HepG2 (cell line): ENCODE data around the gene ARAP1. TPM values are rescaled to one million over a fixed set of nuclear protein-coding genes. Genes with fewer than 3 reads are reported as not detected.

Source experiments
- ATAC-seq: fragments of 200-7000 bp; cut with Tn5 transposase; 3 replicates; pipeline ENCODE4 v1.9.1; 2020; ENCODE audit warnings: mild to moderate bottlenecking, moderate library complexity
- BruUV-seq: library from RNA; stranded (reverse); fragments of 400-500 nt; replicated peaks from 2 replicates; lab custom pipeline; 2021; lab: Mats Ljungman, UMichigan
- CTCF ChIA-PET: fragments of 300-600 bp; formaldehyde crosslinking; extraction: SDS; loops from one replicate; lab custom pipeline; 2021; ENCODE audit warnings: low total read pairs, inconsistent platforms, low intra/inter-chr PET ratio; lab: Yijun Ruan, JAX
- POLR2A ChIA-PET: fragments of 350-600 bp; sonication (Branson Sonifier 250); formaldehyde crosslinking; loops from one replicate; lab custom pipeline; 2020; ENCODE audit warnings: antibody characterized with exemption, inconsistent platforms; lab: Yijun Ruan, JAX
- DNase-seq: peaks from one replicate; pipeline ENCODE4 v3.0.0-alpha.2; 2015; ENCODE audit warnings: low spot score
- FAIRE-seq: peaks from 3 replicates; lab custom pipeline; 2011; peaks lifted over from hg19 to GRCh38; lab: Jason Lieb, UNC
- H2AFZ ChIP-seq: one replicate; pipeline ENCODE4 v1.6.1; 2011; ENCODE audit warnings: low read length, inconsistent platforms
- H3K27ac ChIP-seq: fragments of 300-600 bp; 3 replicates; pipeline ENCODE4 v1.8.0; 2011; ENCODE audit warnings: mixed run types, mild to moderate bottlenecking, mixed read lengths, low read length, inconsistent platforms; ENCODE audit not compliant: insufficient read depth; ENCODE audit errors: extremely low read length
- H3K27me3 ChIP-seq, 2 experiments: fragments of 200-600 bp in 1 of 2; 2 replicates in 1 of 2; 3 replicates in 1 of 2; pipeline versions ENCODE4 v1.6.0 to v1.8.0; 2011; ENCODE audit warnings: low read length in 2 of 2, mild to moderate bottlenecking in 2 of 2, moderate library complexity in 2 of 2, inconsistent platforms in 1 of 2; ENCODE audit not compliant: insufficient read depth in 2 of 2, control insufficient read depth in 1 of 2
- H3K36me3 ChIP-seq, 2 experiments: fragments of 200-600 bp in 1 of 2; replicated peaks in 1 of 2; 2 replicates in 1 of 2; 3 replicates in 1 of 2; pipeline versions ENCODE4 v1.5.1 to v1.8.0; 2011; ENCODE audit warnings: low read length in 2 of 2, inconsistent platforms in 1 of 2; ENCODE audit not compliant: insufficient read depth in 2 of 2, control insufficient read depth in 1 of 2
- H3K4me1 ChIP-seq: 2 replicates; pipeline ENCODE4 v1.5.1; 2012; ENCODE audit warnings: low read length, inconsistent platforms; ENCODE audit not compliant: insufficient read depth
- H3K4me2 ChIP-seq: 2 replicates; pipeline ENCODE4 v1.6.0; 2011; ENCODE audit warnings: low read depth, low read length, inconsistent platforms
- H3K4me3 ChIP-seq, 3 experiments: fragments of 200-600 bp in 1 of 3; sonication (generic), shearing (Covaris generic) in 1 of 3; replicated peaks in 1 of 3; 2 replicates each; pipeline ENCODE4 v1.5.1; 2011 to 2016; ENCODE audit warnings: low read length in 3 of 3, inconsistent platforms in 2 of 3, low read depth in 2 of 3, mild to moderate bottlenecking in 2 of 3, control low read depth in 1 of 3, mixed read lengths in 1 of 3; ENCODE audit not compliant: insufficient read depth in 1 of 3
- H3K79me2 ChIP-seq: one replicate; pipeline ENCODE4 v1.6.1; 2011; ENCODE audit warnings: low read length, inconsistent platforms; ENCODE audit not compliant: insufficient read depth
- H3K9ac ChIP-seq: 2 replicates; pipeline ENCODE4 v1.6.0; 2011; ENCODE audit warnings: mild to moderate bottlenecking, low read depth, low read length, inconsistent platforms; ENCODE audit not compliant: insufficient read depth
- H3K9me3 ChIP-seq: 2 replicates; pipeline ENCODE4 v1.5.1; 2012; ENCODE audit warnings: mild to moderate bottlenecking, low read length
- H4K20me1 ChIP-seq: 2 replicates; pipeline ENCODE4 v1.6.0; 2011; ENCODE audit warnings: inconsistent platforms, mild to moderate bottlenecking, low read length, moderate library complexity; ENCODE audit not compliant: insufficient read depth
- HMG20A ChIP-seq: IDR thresholded peaks from 2 replicates; pipeline ENCODE4 v1.6.1; 2016; ENCODE audit warnings: borderline replicate concordance
- RBM39 ChIP-seq: fragments of 200-400 bp; formaldehyde crosslinking; IDR thresholded peaks from one replicate; pipeline ENCODE4 v1.6.1; 2018; ENCODE audit warnings: antibody characterized with exemption, mild to moderate bottlenecking, low read depth, low read length; ENCODE audit not compliant: poor library complexity, severe bottlenecking
- ZFAT ChIP-seq: sonication (generic); formaldehyde crosslinking; conservative IDR thresholded peaks from 2 replicates; pipeline ENCODE4 v1.8.1; 2023; ENCODE audit warnings: missing genetic modification reagents, inconsistent platforms
- ZNF296 ChIP-seq: sonication (generic); formaldehyde crosslinking; conservative IDR thresholded peaks from 2 replicates; pipeline ENCODE4 v1.5.0; 2020; ENCODE audit warnings: mild to moderate bottlenecking, missing genetic modification reagents
- ZNF556 ChIP-seq: sonication (generic); formaldehyde crosslinking; IDR thresholded peaks from 2 replicates; pipeline ENCODE4 v1.4.0; 2020; ENCODE audit warnings: mild to moderate bottlenecking, missing genetic modification reagents, borderline replicate concordance
- WGBS: methylation state at CpG from one replicate; pipeline ENCODE4 v1.1.6; 2017; ENCODE audit warnings: low lambda C conversion rate; 5-methylcytosine and 5-hydroxymethylcytosine counted together
- in situ Hi-C: cut with HindIII; loops from 2 replicates; pipeline ENCODE4 v1.10.0; 2017; ENCODE audit warnings: low pct_unique_long_range_greater_than_20kb; ENCODE audit not compliant: extremely low pct_ligation_motif_present
- intact Hi-C: fragments of 100-400 bp; cut with micrococcal nuclease; formaldehyde crosslinking; loops from one replicate; pipeline ENCODE4 v1.10.0; 2022; ENCODE audit not compliant: unreplicated experiment
- polyA plus RNA-seq, 8 experiments: library from polyadenylated mRNA; depleted of rRNA in 3 of 8; stranded (reverse) in 7 of 8; unstranded in 1 of 8; fragments of >200 nt; fragmentation: Illumina TruSeq in 4 of 8; extraction: Trizol in 4 of 8; gene quantifications; 2 replicates each; pipeline versions ENCODE4 v1.2.1 to v1.2.3, GENCODE V29; 2011 to 2016; ENCODE audit warnings: low read depth in 4 of 8, missing spikeins in 1 of 8, mixed read lengths in 1 of 8; ENCODE audit not compliant: insufficient read depth in 1 of 8
- total RNA-seq, 5 experiments: library from RNA; depleted of rRNA; stranded (reverse); fragments of >200 nt; fragmentation: Illumina TruSeq; extraction: Trizol; gene quantifications; 2 replicates each; pipeline ENCODE4 v1.2.3, GENCODE V29; 2016; ENCODE audit warnings: low read depth in 1 of 5
- TF ChIP-seq, protein P1 (sequence below): sonication (generic); formaldehyde crosslinking; IDR thresholded peaks from 2 replicates; pipeline ENCODE4 v1.4.0; 2020; ENCODE audit warnings: missing genetic modification reagents
- TF ChIP-seq, protein P2 (sequence below): sonication (generic); formaldehyde crosslinking; IDR thresholded peaks from 2 replicates; pipeline ENCODE4 v1.8.1; 2023; ENCODE audit warnings: mild to moderate bottlenecking, missing genetic modification reagents
- TF ChIP-seq, protein P3 (sequence below): sonication (generic); formaldehyde crosslinking; IDR thresholded peaks from 2 replicates; pipeline ENCODE4 v1.4.0; 2020; ENCODE audit warnings: missing genetic modification reagents

ARAP1 gene
- total and polyA plus RNA-seq, 2 of the 13 experiments (the other 11 are each of a cell fraction or from before 2014, with no cell fraction given): 43.2 to 55.5 TPM

DNA sequence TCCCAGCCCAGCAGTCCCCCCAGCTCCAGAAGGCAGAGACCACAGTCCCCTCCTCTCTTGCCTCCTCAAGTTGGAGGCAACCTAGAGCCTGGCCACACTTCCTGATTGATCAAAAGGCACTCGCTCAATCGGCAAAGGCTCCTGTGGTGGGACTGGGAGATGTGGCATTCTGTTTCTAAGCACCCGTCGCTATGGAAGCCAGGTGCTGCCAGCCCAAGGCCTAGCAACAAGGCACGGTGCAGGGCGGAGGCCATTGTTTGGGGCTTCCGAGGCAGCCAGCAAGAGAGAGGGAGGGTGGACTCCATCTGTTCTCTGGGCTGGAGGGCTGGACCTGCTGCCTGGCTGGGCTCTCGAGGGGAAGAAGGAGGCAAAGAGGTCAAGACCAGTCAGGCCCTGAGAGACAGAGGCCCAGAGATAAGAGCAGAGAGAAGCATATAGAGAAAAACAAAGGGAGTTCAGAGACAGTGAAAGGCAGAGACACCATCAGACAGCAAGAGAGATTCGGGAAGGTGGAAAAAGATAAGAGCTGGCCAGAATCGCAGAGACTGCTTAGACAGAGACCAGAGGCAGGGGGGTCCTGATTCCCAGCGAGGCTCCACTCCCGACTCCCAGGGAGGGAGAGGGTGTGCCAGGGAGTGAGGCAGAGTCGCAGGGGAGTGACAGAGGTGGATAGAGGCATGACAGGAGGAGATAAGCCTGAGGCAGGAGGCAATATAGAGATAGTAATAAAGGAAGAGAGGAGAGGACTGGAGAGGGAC, 99.2 kb downstream of the ARAP1 start:
- ATAC-seq (no peak), FAIRE-seq (no peak)

More for the DNA sequence above, 99.2 kb downstream of the ARAP1 start:
- intact Hi-C loops: no loop called here
- TF ChIP-seq, protein P1, sequence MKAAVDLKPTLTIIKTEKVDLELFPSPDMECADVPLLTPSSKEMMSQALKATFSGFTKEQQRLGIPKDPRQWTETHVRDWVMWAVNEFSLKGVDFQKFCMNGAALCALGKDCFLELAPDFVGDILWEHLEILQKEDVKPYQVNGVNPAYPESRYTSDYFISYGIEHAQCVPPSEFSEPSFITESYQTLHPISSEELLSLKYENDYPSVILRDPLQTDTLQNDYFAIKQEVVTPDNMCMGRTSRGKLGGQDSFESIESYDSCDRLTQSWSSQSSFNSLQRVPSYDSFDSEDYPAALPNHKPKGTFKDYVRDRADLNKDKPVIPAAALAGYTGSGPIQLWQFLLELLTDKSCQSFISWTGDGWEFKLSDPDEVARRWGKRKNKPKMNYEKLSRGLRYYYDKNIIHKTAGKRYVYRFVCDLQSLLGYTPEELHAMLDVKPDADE (CRISPR knock-in tag): no peak
- TF ChIP-seq HMG20A (no peak), RBM39 (no peak), ZNF296 (CRISPR knock-in tag) (no peak), ZNF556 (CRISPR knock-in tag) (no peak), ZFAT (CRISPR knock-in tag) (no peak)
- TF ChIP-seq, protein P2, sequence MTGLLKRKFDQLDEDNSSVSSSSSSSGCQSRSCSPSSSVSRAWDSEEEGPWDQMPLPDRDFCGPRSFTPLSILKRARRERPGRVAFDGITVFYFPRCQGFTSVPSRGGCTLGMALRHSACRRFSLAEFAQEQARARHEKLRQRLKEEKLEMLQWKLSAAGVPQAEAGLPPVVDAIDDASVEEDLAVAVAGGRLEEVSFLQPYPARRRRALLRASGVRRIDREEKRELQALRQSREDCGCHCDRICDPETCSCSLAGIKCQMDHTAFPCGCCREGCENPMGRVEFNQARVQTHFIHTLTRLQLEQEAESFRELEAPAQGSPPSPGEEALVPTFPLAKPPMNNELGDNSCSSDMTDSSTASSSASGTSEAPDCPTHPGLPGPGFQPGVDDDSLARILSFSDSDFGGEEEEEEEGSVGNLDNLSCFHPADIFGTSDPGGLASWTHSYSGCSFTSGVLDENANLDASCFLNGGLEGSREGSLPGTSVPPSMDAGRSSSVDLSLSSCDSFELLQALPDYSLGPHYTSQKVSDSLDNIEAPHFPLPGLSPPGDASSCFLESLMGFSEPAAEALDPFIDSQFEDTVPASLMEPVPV (CRISPR knock-in tag): no peak
- TF ChIP-seq, protein P3, sequence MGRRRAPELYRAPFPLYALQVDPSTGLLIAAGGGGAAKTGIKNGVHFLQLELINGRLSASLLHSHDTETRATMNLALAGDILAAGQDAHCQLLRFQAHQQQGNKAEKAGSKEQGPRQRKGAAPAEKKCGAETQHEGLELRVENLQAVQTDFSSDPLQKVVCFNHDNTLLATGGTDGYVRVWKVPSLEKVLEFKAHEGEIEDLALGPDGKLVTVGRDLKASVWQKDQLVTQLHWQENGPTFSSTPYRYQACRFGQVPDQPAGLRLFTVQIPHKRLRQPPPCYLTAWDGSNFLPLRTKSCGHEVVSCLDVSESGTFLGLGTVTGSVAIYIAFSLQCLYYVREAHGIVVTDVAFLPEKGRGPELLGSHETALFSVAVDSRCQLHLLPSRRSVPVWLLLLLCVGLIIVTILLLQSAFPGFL: no peak
- TF ChIP-seq, all 625 proteins: peak for 0
- CTCF ChIA-PET: no interaction called here
- Histone ChIP-seq H4K20me1 (no peaks in the 10 kb centered on the region), H3K4me3 (no peak overlapping the region), H3K36me3 (no peaks in the 10 kb centered on the region), H3K79me2 (no peaks in the 10 kb centered on the region), H3K27ac (no peak overlapping the region), H2AFZ (no peak overlapping the region), H3K9me3 (no peaks in the 10 kb centered on the region), H3K4me2 (no peak overlapping the region), H3K27me3 (peaks cover 5 to 36% of the 10 kb centered on the region in 2 experiments; a peak in 3 of 5 replicates), H3K9ac (no peak overlapping the region), H3K4me1 (no peaks in the 10 kb centered on the region)
- POLR2A ChIA-PET: no interaction called here
- WGBS: 23% methylated on average over 13 of the region's 13 CpGs
- BruUV-seq: no TSS peak
- in situ Hi-C loops: no loop called here
- no peak for DNase-seq
